GM18520 (cell line): ENCODE data around the gene LRRC27.
"Not testable (repeated sequence)": the region's sequence is repeated elsewhere in the genome, so short reads cannot be mapped to it uniquely, and the experiment has no call there.

Source experiments
- ATAC-seq: cut with Tn5 transposase; IDR thresholded peaks from one replicate; pipeline ENCODE4 v1.9.1; 2021; ENCODE audit not compliant: unreplicated experiment

LRRC27 gene

DNA sequence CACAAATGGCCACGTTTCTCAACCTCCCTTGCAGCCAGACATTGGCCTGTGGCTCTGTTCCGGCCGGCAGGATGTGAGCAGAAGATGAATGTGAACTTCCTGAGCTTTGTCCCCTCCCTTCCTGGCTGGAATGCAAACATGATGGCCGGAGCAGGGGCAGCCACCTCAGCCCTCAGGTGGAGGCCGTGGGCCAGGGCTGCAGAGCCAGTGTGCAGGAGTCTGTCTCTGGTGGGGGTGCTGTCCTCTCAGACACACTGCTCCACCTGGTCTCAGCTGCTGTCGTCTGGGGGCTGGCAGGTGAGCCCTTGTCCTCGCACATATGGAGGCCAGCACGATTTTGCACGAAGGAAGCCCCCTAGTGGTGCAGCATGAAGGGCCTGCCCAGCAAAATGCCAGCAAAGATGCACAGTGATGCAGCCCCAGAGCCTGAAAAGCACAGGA, 39.7 kb downstream of the LRRC27 start:
- ATAC-seq, result no peak

DNA sequence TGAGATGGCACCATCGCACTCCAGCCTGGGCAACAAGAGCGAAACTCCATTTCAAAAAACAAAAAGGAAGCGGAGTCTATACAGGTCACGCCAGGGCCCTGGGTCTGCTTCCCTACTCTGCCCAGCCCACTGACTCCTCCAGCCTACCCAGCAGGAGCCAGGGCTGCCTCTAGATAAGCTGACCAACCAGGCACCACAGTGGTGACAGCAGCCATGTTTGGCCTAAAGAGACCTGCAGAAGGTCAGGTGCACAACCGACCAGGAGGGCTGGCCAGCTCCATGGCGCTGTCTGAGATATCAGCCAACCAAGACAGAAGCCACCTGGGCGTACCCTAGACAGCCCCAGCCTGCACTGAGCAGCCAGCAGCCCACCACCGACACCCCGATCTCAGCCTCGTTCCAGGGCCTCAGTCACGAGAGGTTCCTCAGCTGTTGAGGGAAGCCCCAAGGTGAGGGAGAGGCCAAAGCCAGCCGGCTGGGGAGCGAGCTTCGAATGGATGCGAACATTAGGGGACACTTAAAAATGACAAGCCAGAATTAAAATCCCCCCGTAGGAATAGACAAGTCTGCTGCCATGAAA, 40.6 kb downstream of the LRRC27 start:
- no peak for ATAC-seq

DNA sequence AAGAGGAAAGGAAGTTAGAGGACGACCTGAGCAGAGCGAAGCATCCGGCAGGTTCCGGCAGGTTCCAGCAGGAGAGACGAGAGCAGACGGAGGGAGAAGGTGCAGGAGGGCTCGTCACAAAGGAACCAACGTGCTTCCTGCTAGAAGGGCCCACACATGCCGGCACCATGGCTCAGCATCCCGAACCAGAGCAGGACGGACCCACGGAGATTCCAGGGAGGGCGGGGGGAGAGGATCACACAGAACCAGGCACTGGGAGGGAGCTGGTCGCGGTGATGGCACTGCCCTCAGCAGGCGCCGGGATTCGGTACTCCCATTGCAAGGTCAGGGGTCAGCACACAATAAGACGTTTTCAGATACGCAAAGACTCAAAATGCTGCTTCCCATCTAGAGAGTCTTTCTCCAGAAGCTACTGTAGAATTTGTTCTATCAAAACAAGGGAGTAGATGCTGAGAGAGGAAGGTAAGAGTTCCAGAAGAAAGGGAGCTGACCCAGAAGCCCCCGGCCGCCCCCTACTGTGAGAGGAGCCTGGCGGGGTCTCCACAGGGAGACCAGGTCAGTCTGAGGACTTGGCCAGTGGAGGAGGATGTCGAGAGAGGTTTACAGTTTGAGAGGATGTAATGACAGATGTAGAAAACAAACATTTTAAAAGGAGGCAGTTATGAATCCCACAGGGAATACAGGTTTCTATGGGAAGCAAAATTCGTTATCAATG, 41.4 kb downstream of the LRRC27 start:
- no peak for ATAC-seq

DNA sequence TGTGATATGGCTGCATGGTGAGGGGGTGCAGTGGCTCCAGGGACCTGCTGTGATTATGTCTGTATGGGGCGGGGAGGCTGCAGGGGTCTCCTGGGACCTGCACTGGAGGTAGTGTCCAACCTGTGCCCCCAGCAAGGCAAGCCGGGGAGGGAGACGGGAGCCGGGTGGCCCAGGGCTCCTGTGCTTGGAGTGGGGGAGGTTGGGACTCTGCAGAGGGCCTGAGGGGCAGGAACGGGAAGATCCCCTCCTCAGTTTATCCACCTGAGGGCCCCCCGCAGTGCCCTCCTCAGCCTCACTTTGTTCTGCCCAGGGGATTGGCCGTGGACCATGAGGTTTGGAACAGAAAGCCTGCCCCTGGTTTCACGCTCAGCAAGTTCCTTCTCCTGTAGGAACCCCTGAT, 42.2 kb downstream of the LRRC27 start:
- no peak for ATAC-seq

DNA sequence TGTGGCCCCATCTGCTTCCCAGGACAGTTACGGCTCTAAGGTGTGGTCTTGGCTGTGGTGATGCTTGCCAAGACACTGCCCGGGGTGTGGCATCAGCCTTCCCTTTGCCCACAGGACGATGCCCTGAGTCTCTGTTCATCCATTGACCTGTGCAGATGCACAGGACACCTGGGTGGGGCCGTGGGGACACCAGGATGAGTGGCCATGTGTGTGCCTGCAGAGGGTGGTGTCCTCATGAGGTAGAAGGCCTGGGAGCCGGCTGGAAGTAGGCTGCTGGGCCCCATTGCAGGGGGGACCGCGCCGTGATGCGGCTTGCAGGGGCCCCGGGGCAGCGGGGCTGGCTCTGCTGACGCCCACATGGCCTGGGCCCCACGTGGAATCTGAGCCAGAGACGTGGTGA, 42.6 kb downstream of the LRRC27 start:
- no peak for ATAC-seq

DNA sequence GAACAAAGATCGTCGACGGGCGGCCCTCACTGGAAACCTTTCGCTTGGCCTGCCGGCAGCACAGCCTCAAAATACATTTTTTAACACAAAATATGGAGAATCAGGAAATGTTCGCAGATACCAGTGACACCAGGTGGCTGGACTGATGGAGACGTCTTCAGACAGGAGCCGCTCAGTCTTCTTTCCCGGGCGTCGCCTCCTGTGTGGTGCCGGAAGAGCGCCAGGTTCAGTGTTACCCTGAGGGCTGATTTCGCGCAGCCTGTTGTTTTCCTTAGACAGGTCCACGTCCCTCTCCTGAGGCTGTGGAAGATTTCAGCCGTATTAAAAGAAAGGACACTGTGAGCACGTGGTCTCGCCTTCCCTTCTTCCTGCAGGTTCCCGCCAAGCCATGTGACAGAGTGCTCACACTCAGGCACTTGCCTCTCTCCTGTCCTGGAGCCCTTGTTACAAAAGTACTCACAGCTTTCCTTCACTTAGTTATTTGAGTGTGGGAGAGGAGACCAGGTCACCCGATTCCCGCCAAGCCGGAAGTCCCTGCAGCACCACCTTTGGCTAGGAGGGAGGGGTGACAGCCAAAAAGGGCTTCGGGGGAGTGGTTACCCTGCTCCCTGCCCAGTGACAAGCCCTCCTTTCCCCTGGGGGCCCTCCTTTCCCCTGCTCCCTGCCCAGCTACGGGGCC, 43.3 kb downstream of the LRRC27 start:
- ATAC-seq, result no peak

DNA sequence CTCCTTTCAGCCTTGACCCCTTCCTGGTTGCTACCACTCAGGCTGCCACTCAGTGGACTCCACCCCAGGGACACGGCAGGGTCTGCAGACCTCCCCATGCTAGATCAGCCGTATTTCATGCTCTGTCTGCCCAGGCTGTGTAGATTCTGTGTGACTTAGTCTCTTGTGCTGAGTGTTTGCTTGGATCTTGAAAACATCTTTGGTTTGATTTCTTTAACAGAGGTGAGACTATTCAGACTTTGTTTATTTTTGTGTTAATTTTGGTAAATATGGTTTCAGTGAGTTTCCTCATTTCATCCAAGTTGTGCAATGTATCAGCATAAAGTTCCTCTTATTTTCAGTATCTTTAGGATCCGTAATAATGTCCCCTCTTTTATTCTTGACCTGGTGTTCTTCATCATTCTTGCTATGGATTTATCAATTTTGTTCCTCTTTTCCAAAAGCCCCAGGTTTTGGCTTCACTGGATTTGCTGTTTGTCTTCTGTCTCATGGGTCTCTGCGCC, 43.9 kb downstream of the LRRC27 start:
- ATAC-seq, result no peak

DNA sequence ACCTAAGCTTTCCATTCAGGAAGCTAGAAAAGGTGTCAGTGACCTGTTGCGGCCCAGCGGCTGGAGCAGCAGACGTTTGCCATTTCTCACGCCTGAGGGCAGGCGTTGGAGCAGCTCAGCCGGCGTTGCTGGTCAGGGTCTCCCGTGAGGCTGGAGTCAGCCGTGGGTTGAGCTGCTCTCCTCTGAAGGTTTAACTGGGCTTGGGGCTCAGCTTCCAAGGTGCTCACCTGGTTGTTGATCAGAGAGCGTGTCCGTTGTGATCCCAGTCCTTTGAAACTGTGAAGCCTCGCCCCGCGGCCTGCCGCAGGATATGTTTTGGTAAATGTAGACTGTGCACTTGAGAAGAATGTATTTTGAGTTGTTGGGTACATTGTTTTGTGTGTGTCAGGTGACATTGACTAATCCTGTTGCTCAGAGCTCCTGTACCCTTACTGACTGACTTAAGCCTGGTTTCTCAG, 44.4 kb downstream of the LRRC27 start:
- no peak for ATAC-seq

DNA sequence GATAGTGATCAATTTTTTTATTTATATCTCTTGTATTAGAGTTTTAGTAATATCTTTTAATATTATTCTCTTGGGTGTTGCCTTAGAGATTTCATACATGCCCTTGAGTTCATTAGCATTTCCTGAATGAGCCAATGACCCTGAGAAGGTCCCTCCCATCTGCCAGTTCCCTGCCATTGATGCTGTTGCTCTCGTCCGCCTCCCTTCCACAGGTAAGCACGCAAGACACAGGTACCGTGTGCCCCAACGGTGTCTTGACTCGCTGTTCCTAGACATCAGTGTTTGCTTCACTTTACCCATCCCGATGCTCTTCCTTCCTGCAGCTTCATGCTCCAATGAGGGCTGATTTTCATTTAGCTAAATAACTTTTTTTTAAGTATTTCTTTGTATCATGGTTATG, 45.3 kb downstream of the LRRC27 start:
- ATAC-seq, result no peak

DNA sequence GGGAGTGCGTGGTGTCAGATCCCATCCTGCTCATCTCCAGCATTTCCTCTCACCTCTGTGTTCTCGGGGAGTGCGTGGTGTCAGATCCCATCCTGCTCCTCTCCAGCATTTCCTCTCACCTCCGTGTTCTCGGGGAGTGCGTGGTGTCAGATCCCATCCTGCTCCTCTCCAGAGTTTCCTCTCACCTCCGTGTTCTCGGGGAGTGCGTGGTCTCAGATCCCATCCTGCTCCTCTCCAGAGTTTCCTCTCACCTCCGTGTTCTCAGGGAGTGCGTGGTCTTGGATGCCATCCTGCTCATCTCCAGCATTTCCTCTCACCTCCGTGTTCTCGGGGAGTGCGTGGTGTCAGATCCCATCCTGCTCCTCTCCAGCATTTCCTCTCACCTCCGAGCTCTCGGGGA, 47.0 kb downstream of the LRRC27 start:
- not testable (repeated sequence) for ATAC-seq

DNA sequence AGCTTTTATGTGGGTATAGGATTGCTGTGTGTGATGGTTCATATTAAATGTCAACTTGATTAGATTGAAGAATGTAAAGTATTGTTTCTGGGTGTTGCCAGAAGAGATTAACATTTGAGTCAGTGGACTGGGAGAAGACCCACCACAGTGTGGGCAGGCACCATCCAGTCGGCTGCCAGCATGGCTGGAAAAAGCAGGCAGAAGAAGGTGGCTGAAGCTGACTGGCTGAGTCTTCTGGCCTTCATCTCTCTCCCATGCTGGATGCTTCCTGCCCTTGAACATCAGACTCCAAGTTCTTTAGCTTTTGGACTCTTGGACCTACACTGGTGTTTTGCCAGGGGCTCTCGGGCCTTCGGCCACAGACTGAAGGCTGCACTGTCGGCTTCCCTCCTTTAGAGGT, 49.0 kb downstream of the LRRC27 start:
- ATAC-seq, result not testable (repeated sequence)

DNA sequence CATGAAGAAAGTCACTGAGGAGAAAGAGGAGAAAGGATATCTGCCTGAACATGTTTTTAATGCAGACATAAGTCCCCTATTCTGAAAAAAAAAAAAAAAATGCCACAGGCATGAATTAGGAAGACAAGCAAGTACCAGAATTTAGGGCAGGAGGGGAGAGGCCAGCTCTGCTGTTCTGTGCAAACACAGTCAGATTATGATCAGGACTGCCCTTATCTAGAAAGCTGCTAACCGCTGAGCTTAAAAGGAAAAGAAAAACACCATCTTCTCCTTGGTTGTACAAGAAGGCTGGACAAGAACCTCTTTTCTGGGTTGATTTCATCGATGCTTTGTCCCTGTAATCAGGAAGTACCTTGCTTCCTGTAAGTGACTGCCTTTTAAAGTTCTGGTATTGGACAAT, 49.7 kb downstream of the LRRC27 start:
- ATAC-seq, result no peak

DNA sequence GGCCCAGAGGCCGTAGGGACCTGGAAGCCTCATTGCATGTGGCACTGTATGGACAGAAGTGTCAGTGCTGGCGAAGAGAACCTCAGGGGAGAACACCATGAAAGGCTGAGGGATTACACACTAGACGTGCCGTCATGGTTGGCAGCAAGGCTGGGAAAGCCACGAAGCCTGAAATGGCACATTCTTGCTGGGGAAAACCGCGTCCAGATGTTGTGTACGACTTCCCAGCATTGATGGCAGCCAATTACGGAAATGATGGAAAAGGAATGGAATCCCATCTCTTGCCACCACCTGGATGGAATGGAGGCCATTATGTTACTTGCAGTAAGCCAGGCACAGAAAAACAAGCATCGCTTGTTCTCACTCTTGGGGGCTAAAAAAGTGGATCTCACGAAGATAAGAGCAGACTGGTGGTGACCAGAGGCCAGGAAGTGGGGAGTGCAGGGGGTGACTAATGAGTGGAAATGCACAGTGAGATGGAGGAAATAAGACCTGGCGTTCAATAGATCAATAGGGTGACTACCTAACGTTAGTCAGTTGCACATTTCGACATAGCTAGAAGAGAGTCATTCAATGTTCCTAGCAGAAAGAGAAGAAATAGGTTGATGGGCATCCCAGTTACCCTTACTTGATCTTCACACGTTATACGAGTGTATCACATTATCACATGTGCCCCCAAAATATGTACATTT, 50.4 kb downstream of the LRRC27 start:
- no peak for ATAC-seq

DNA sequence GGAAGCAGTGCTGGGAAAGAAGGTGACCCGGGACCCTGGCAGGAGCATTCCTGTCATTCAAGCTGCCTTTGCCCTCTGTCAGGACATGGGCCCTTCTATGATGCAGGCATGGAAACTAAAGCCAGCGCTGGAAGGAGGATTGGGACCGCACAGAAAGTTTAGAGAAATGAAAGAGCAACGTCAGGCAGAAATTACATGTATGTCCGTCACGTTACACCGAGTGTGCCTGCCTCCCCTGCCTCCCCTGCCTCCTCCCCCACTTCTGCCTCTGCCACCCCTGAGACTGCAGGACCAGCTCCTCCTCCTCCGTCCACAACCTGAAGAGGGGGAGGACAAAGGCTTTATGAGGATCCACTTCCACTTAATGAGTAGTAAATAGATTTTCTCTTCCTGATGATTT, 51.1 kb downstream of the LRRC27 start:
- ATAC-seq, result no peak

DNA sequence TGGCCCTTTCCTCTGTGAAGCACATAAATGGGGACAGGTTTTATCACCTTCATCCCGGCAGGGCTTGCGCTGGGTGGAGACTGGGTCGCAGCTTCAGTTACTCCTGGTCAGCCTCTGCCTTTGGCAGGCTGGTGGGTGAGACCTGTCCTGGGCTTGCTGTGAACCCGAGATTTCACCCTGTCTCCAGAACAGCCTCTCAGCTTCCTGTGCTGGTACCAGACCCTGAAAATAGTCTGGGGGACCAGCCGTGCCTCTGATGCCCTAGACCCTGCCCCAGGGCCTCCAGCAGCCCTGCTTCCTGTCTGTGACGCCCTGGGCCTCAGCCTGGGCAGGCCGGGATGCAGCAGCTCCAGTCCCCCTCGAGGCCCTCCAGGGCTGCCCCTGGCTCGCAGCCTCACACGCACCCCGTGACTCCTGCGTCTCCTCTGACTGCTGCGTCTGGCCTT, 51.8 kb downstream of the LRRC27 start:
- ATAC-seq, result no peak

DNA sequence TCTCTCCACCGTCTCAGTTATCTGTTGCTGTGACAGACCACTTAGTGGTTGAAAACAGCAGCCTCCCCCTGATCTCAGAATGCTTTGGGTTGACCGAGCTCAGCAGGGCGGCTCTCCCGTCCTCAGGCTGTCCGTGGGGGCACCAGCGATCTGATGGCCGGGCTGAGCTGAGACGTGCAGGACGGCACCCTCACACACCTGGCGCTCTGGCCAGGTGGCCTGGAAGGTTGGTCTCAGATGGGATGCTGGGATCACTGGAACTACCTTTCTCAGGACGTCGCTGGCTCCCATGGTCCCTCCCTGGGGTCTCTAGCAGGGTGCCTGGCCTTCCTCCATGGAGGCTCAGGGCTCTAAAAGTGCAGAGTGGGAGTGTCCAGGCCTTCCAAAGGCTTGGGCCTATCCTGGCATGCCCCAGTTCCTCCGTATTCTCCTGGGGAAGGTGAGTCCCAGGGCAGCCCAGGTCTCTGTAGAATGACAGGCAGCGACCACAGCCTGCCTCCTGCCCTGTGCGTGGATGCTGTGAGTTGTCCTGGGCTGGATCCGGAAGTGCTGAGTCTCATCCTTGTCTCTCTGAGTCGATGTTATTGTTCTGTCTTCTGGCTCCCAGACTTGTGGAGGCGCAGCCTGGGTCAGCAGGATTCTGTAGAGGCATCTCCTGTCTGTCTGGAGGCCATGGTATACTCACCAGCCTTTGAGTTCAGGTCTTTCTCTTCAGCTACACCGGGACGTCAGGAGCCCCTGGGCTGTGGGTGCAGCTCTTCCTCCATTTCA, 52.8 kb downstream of the LRRC27 start:
- ATAC-seq, result no peak

DNA sequence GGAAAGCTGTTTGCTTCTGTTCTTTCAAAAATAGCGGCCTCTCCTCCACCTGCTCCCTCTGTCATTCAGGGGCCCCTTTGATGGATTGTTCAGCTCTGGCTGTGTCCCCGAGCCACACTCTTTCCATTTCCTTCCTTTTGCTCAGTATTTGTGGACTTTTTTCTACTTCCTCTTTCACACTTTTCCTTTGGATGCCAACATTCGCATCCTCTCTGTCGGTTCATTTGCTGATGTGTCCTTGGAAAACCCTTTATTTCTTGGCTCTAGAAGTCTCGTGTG, 53.3 kb downstream of the LRRC27 start:
- no peak for ATAC-seq

DNA sequence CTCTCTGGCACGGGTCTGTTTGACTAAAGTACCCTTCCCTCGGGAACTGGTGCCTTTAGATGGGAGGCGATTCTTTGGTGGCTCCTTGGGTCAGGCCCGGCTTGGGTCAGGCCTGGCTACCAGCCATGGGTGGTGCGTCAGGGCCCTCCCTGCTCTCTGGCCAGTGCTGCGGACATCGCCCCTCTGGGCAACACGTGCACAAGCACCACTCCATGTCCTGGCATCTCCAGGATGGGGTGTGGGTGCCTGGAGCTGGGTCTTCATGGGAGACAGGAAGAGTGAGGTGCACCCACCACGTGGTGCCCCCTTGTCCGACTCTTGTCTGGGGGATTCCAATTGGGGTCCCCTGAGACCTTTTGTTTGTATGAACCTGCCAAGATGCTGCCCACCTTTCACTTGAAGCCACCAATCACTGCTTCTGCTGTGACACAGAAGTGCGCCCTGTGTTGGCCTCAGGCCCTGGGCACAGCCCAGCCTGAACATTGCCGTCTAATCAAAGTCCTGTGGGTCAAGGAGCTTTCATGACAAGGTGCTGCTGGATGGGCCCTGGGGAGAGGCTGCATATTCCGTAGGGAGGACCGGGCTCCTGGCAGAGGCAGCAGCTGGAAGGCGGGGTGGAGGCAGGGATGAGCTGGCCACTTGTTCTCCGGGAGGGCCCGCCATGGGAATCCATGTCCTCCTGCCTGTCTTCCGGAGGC, 53.9 kb downstream of the LRRC27 start:
- ATAC-seq, result no peak

DNA sequence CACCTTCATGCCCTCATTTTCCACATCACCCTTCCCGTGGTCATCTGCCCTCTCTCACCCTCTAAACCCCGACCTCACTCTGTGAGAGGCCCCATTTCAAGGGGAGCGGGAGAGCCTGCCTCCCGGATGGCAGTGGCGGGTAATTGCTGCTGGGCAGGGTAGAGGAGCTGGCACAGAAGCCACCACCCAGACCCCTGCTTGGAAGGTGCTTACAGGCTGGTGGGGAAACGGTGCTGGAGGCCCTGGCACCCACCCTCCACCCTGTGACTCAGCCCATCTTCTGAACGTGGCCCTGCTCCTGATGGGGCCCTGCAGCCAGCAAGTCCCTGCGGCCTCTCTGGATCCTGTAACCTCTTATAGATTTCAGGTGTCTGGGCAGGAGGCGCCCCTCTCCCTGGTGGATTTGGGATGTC, 54.4 kb downstream of the LRRC27 start:
- ATAC-seq, result no peak

DNA sequence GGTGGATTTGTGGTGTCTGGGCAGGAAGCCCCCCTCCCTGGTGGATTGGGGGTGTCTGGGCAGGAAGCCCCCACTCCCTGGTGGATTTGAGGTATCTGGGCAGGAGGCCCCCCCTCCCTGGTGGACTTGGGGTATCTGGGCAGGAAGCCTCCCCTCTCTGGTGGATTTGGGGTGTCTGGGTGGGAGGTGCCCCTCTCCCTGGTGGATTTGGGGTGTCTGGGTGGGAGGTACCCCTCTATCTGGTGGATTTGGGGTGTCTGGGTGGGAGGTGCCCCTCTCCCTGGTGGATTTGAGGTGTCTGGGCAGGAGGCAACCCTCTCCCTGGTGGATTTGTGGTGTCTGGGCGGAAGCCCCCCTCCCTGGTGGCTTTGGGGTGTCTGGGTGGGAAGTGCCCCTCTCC, 54.9 kb downstream of the LRRC27 start:
- not testable (repeated sequence) for ATAC-seq
